ENCODE data around the gene PRPF8.

Gene PRPF8

GRCh38 chr17:1624650-1625049, 60.0 kb downstream of the PRPF8 start:
- DNase-seq, result no peak

GRCh38 chr17:1623057-1623630, 61.5 kb downstream of the PRPF8 start:
- no peak for DNase-seq

- DNase-seq, result no peak
These were observed 63.3 kb downstream of the PRPF8 start for GRCh38 chr17:1621273-1621954.

- DNase-seq, result no peak
These were observed 64.2 kb downstream of the PRPF8 start for GRCh38 chr17:1620486-1620885.

GRCh38 chr17:1617620-1618174, 67.0 kb downstream of the PRPF8 start:
- no peak for DNase-seq

- no peak for DNase-seq
These were observed 68.6 kb downstream of the PRPF8 start for GRCh38 chr17:1616101-1616500.

- DNase-seq, result no peak
These were observed 72.3 kb downstream of the PRPF8 start for GRCh38 chr17:1612400-1612799.

- DNase-seq, result no peak
These were observed 73.0 kb downstream of the PRPF8 start for GRCh38 chr17:1611715-1612114.

GRCh38 chr17:1608676-1609075, 76.0 kb downstream of the PRPF8 start:
- no peak for DNase-seq

GRCh38 chr17:1607971-1608320, 76.7 kb downstream of the PRPF8 start:
- DNase-seq, result no peak

GRCh38 chr17:1606352-1606985, 78.2 kb downstream of the PRPF8 start:
- DNase-seq, result no peak

- no peak for DNase-seq
These were observed 78.9 kb downstream of the PRPF8 start for GRCh38 chr17:1605681-1606351.

GRCh38 chr17:1604831-1605528, 79.7 kb downstream of the PRPF8 start:
- no peak for DNase-seq

GRCh38 chr17:1601571-1601970, 83.1 kb downstream of the PRPF8 start:
- no peak for DNase-seq

All from NCI-H446 (cell line).